ENCODE measurements around the gene WWP2. TPM values are rescaled to one million over a fixed set of nuclear protein-coding genes. Genes with fewer than 3 reads are reported as not detected.

Gene WWP2
- total RNA-seq, 1 experiment from 2014 or later = 40.2 TPM

DNA sequence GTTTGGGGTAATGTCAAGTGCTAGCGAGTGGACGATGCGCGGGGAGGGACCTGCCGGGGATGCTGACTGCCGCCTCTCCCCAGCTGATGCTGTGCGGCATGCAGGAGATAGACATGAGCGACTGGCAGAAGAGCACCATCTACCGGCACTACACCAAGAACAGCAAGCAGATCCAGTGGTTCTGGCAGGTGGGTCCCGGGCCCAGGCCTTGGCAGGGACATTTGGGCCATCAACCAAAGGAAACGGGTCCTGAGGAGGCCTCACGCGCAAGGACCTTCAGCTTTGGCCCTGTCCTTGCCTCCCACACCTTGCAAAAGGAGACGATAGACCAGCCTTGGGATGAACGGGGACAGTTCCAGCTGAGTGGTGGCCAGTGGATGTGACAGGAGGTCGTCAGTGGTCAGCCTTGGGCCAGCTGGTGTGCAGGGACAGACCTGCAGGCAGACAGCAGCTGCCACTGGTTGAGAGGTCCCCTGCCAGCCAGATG, 175.4 kb downstream of the WWP2 start:
- H3K9ac ChIP-seq (ENCODE audit: extremely low read depth, insufficient read length, low read length) = no peak overlapping the region
- H3K18ac ChIP-seq (ENCODE audit: insufficient read length, low read depth, low read length) = no peak overlapping the region
- H2BK120ac ChIP-seq (ENCODE audit: low read depth, low read length, poor library complexity, severe bottlenecking) = no peak overlapping the region
- no peak overlapping the region for H3K14ac ChIP-seq (ENCODE audit: insufficient read depth, low read length)
- Mint-ChIP-seq H3K4me1 (peaks cover 4 to 7% of the 10 kb centered on the region in 2 experiments), H3K9me3 (no peaks in the 10 kb centered on the region), H3K4me3 (no peak overlapping the region), H3K27me3 (ENCODE audit: low read depth) (no peaks in the 10 kb centered on the region), H3K27ac (peak overlapping the region in 1 of 3 experiments; percentile 53; a peak in 1 of 7 replicates), H3K36me3 (ENCODE audit: insufficient read depth in 1 of 3, low read depth in 3 of 3) (peaks cover 13 to 57% (median 26%) of the 10 kb centered on the region in 3 experiments; a peak in 6 of 7 replicates)
- no peaks in the 10 kb centered on the region for H3K27me3 ChIP-seq (ENCODE audit: insufficient read depth, low read length)
- H2AFZ ChIP-seq (ENCODE audit: low read length) = no peak overlapping the region
- H3K79me1 ChIP-seq (ENCODE audit: insufficient read depth, low read depth, low read length, poor library complexity, severe bottlenecking) = no peaks in the 10 kb centered on the region
- no peaks in the 10 kb centered on the region for H3K9me3 ChIP-seq (ENCODE audit: control insufficient read depth, low read depth, low read length)
- no peak overlapping the region for H4K8ac ChIP-seq (replicated peaks; ENCODE audit: insufficient read length, low read depth, low read length)
- TF ChIP-seq CTCF (conservative IDR thresholded peaks at IDR 0.05) = peak; percentile 52
- no peaks in the 10 kb centered on the region for H4K20me1 ChIP-seq (ENCODE audit: control insufficient read depth, insufficient read depth, insufficient read length)
- H3K4ac ChIP-seq (ENCODE audit: low read depth, low read length) = no peak overlapping the region
- no peak for DNase-seq
- no peak overlapping the region for H4K5ac ChIP-seq (ENCODE audit: insufficient read length, low read depth, low read length)
- no peak overlapping the region for H2BK20ac ChIP-seq (ENCODE audit: low read depth, low read length, poor library complexity, severe bottlenecking)
- H2AK5ac ChIP-seq (ENCODE audit: insufficient read length, low read length) = no peak overlapping the region
- no peak overlapping the region for H3T11ph ChIP-seq (ENCODE audit: low read length)
- no CpG with 5 or more reads among the region's 16 CpGs for WGBS (ENCODE audit: extremely low coverage, insufficient read length, low lambda C conversion rate)
- H3K23ac ChIP-seq (ENCODE audit: insufficient read length, low read depth, low read length) = no peak overlapping the region
- no peaks in the 10 kb centered on the region for H3K79me2 ChIP-seq (ENCODE audit: insufficient read depth, low read length)
- no peaks in the 10 kb centered on the region for H3K4me1 ChIP-seq (ENCODE audit: insufficient read depth, low read length)
- no peak overlapping the region for H2BK12ac ChIP-seq (ENCODE audit: insufficient read length, low read depth, low read length)
- no peak overlapping the region for H2BK15ac ChIP-seq (ENCODE audit: low read depth, low read length)
- no peak overlapping the region for H4K91ac ChIP-seq (ENCODE audit: insufficient read length, low read depth, low read length)
- H3K4me2 ChIP-seq (ENCODE audit: insufficient read depth, insufficient read length, low read length) = no peak overlapping the region
- no peaks in the 10 kb centered on the region for H3K23me2 ChIP-seq (ENCODE audit: insufficient read length, low read depth, low read length, poor library complexity, severe bottlenecking)
- no peak overlapping the region for H3K56ac ChIP-seq (ENCODE audit: insufficient read length, low read depth, low read length)
- no peak overlapping the region for H3K27ac ChIP-seq (ENCODE audit: insufficient read length, low read depth, low read length)
- no peak overlapping the region for H2BK5ac ChIP-seq (ENCODE audit: insufficient read length, low read length)

Data from H9 (cell line).